Caco-2 (cell line): ENCODE measurements around the gene GH2. TPM values are rescaled to one million over a fixed set of nuclear protein-coding genes. Genes with fewer than 3 reads are reported as not detected.

Experiments
- BruUV-seq: library from RNA; stranded (reverse); fragments of 400-500 nt; replicated peaks from 2 replicates; lab custom pipeline; 2021; lab: Mats Ljungman, UMichigan
- CTCF ChIA-PET: fragments of 300-600 bp; sonication (Branson Sonifier 250); formaldehyde crosslinking; loops from one replicate; lab custom pipeline; 2022; ENCODE audit warnings: antibody characterized with exemption; lab: Charles Lee
- POLR2A ChIA-PET: fragments of 300-600 bp; sonication (Branson Sonifier 250); formaldehyde crosslinking; loops from one replicate; lab custom pipeline; 2022; ENCODE audit warnings: antibody characterized with exemption; lab: Charles Lee
- DNase-seq, 2 experiments: peaks; one replicate each; pipeline versions ENCODE4 v3.0.0 to v3.0.0-alpha.2; 2020 to 2022
- H3K27me3 ChIP-seq: replicated peaks from 2 replicates; pipeline ENCODE4 v1.6.0; 2011; ENCODE audit warnings: low read length; ENCODE audit not compliant: control insufficient read depth, insufficient read depth
- H3K36me3 ChIP-seq: 2 replicates; pipeline ENCODE4 v1.5.1; 2011; ENCODE audit warnings: low read length; ENCODE audit not compliant: control insufficient read depth, insufficient read depth
- H3K4me1 ChIP-seq: fragments of 250-450 bp; sonication (Bioruptor Pico); 2 replicates; pipeline ENCODE4 v1.5.1; 2020; ENCODE audit warnings: mild to moderate bottlenecking
- H3K4me3 ChIP-seq: 2 replicates; pipeline ENCODE4 v1.5.1; 2011; ENCODE audit warnings: low read depth, mild to moderate bottlenecking, control low read depth, low read length
- H3K9me3 ChIP-seq: fragments of 250-450 bp; sonication (Bioruptor Pico); 2 replicates; pipeline ENCODE4 v1.5.1; 2020; ENCODE audit warnings: mild to moderate bottlenecking, moderate library complexity
- H3K27ac Mint-ChIP-seq: one replicate; pipeline ENCODE4 v1.8.0; 2022; ENCODE audit warnings: mixed read lengths; ENCODE audit not compliant: unreplicated experiment
- H3K27me3 Mint-ChIP-seq: one replicate; pipeline ENCODE4 v1.8.0; 2022; ENCODE audit warnings: mixed read lengths; ENCODE audit not compliant: insufficient read depth, unreplicated experiment
- H3K36me3 Mint-ChIP-seq: one replicate; pipeline ENCODE4 v1.8.0; 2022; ENCODE audit warnings: mild to moderate bottlenecking, mixed read lengths; ENCODE audit not compliant: insufficient read depth, unreplicated experiment
- H3K4me1 Mint-ChIP-seq: one replicate; pipeline ENCODE4 v1.8.0; 2022; ENCODE audit warnings: low read depth, mixed read lengths; ENCODE audit not compliant: unreplicated experiment
- H3K4me3 Mint-ChIP-seq: one replicate; pipeline ENCODE4 v1.8.0; 2022; ENCODE audit warnings: mild to moderate bottlenecking, moderate library complexity, mixed read lengths; ENCODE audit not compliant: unreplicated experiment
- H3K9me3 Mint-ChIP-seq: one replicate; pipeline ENCODE4 v1.8.0; 2022; ENCODE audit warnings: mixed read lengths; ENCODE audit not compliant: unreplicated experiment
- CTCF ChIP-seq, 2 experiments: fragments of 200-600 bp in 1 of 2; IDR thresholded peaks; 1 replicate in 1 of 2; 2 replicates in 1 of 2; pipeline versions ENCODE4 v1.5.1 to v1.8.0; 2011 to 2022; ENCODE audit warnings: antibody characterized with exemption in 1 of 2, control low read depth in 1 of 2, inconsistent platforms in 1 of 2, low read depth in 1 of 2, low read length in 1 of 2, mild to moderate bottlenecking in 1 of 2, moderate library complexity in 1 of 2; ENCODE audit not compliant: insufficient read depth in 1 of 2, severe bottlenecking in 1 of 2, unreplicated experiment in 1 of 2
- intact Hi-C: fragments of 100-400 bp; cut with micrococcal nuclease; formaldehyde crosslinking; loops from one replicate; pipeline ENCODE4 v1.10.0; 2022; ENCODE audit not compliant: unreplicated experiment
- total RNA-seq: library from RNA; stranded (reverse); gene quantifications from 2 replicates; pipeline ENCODE4 v1.2.3, GENCODE V29; 2022

Gene GH2
- total RNA-seq, 1 experiment from 2014 or later, result not detected

GRCh38 chr17:63838631-63839171 is 43.0 kb downstream of the GH2 start:
- CTCF ChIA-PET, result interaction anchor here (0.6 to 0.8 kb wide), 3 partner anchors 9 to 82 kb away, joined by 3 read pairs; no protein-coding TSS in a partner anchor
- H3K27me3 Mint-ChIP-seq, result no peaks in the 10 kb centered on the region
- H3K27ac Mint-ChIP-seq, result no peak overlapping the region

GRCh38 chr17:63837962-63838600 is 43.7 kb downstream of the GH2 start:
- H3K9me3 Mint-ChIP-seq, result no peaks in the 10 kb centered on the region
- no TSS peak for BruUV-seq
- Histone ChIP-seq H3K9me3 (no peaks in the 10 kb centered on the region), H3K4me3 (no peak overlapping the region), H3K27me3 (no peaks in the 10 kb centered on the region), H3K4me1 (peaks cover 9% of the 10 kb centered on the region), H3K36me3 (peaks cover 12% of the 10 kb centered on the region)
- peaks cover 20% of the 10 kb centered on the region for H3K4me1 Mint-ChIP-seq
- no peaks in the 10 kb centered on the region for H3K27me3 Mint-ChIP-seq
- no peak for TF ChIP-seq CTCF (IDR thresholded peaks at IDR 0.05; ENCODE audit: insufficient read depth in 1 of 2, low read depth in 1 of 2, low read length in 1 of 2, severe bottlenecking in 1 of 2, unreplicated experiment in 1 of 2)
- ChIA-PET CTCF (interaction anchor here (0.7 to 0.8 kb wide), 2 partner anchors 10 to 11 kb away, joined by 3 read pairs; no protein-coding TSS in a partner anchor), POLR2A (no interaction called here)
- DNase-seq, result no peak
- H3K4me3 Mint-ChIP-seq, result no peak overlapping the region
- intact Hi-C loops, result no loop called here
- no peak overlapping the region for H3K27ac Mint-ChIP-seq
- peaks cover 64% of the 10 kb centered on the region for H3K36me3 Mint-ChIP-seq

More at GRCh38 chr17:63838631-63839171, 43.0 kb downstream of the GH2 start:
- Histone ChIP-seq H3K27me3 (no peaks in the 10 kb centered on the region), H3K36me3 (peaks cover 12% of the 10 kb centered on the region), H3K4me3 (no peak overlapping the region), H3K4me1 (peaks cover 13% of the 10 kb centered on the region), H3K9me3 (no peaks in the 10 kb centered on the region)
- no TSS peak for BruUV-seq
- peaks cover 20% of the 10 kb centered on the region for H3K4me1 Mint-ChIP-seq
- intact Hi-C loops, result no loop called here
- H3K36me3 Mint-ChIP-seq, result peaks cover 63% of the 10 kb centered on the region
- POLR2A ChIA-PET, result no interaction called here
- no peaks in the 10 kb centered on the region for H3K9me3 Mint-ChIP-seq
- TF ChIP-seq CTCF (IDR thresholded peaks at IDR 0.05; ENCODE audit: insufficient read depth in 1 of 2, low read depth in 1 of 2, low read length in 1 of 2, severe bottlenecking in 1 of 2, unreplicated experiment in 1 of 2), result no peak
- peak; percentile 64 to 67 for DNase-seq
- H3K4me3 Mint-ChIP-seq, result peak overlapping the region; percentile 34

GRCh38 chr17:63837480-63837879 is 44.3 kb downstream of the GH2 start:
- no peak for DNase-seq
- H3K4me1 Mint-ChIP-seq, result peaks cover 20% of the 10 kb centered on the region
- POLR2A ChIA-PET, result no interaction called here
- no TSS peak for BruUV-seq
- Histone ChIP-seq H3K27me3 (no peaks in the 10 kb centered on the region), H3K9me3 (no peaks in the 10 kb centered on the region), H3K4me3 (no peak overlapping the region), H3K4me1 (peaks cover 9% of the 10 kb centered on the region), H3K36me3 (peaks cover 12% of the 10 kb centered on the region)
- intact Hi-C loops, result no loop called here
- TF ChIP-seq CTCF (IDR thresholded peaks at IDR 0.05; ENCODE audit: insufficient read depth in 1 of 2, low read depth in 1 of 2, low read length in 1 of 2, severe bottlenecking in 1 of 2, unreplicated experiment in 1 of 2), result no peak
- no peak overlapping the region for H3K4me3 Mint-ChIP-seq
- H3K27ac Mint-ChIP-seq, result no peak overlapping the region
- no peaks in the 10 kb centered on the region for H3K27me3 Mint-ChIP-seq
- CTCF ChIA-PET, result no interaction called here
- peaks cover 65% of the 10 kb centered on the region for H3K36me3 Mint-ChIP-seq
- H3K9me3 Mint-ChIP-seq, result no peaks in the 10 kb centered on the region
